GM10847 (cell line): ENCODE results near the gene TPRN.

Experiments
- POLR2A ChIP-seq: IDR thresholded peaks from 2 replicates; pipeline ENCODE4 v1.6.1; 2011; ENCODE audit not compliant: insufficient read length; ENCODE audit errors: extremely low read depth

TPRN gene

GRCh38 chr9:137168904-137169856, 31.4 kb downstream of the TPRN start:
- TF ChIP-seq POLR2A = no peak

GRCh38 chr9:137168573-137168903, 32.0 kb downstream of the TPRN start:
- no peak for TF ChIP-seq POLR2A

GRCh38 chr9:137167747-137168572, 32.6 kb downstream of the TPRN start:
- TF ChIP-seq POLR2A = no peak

- no peak for TF ChIP-seq POLR2A
Observed at GRCh38 chr9:137167277-137167746, 33.2 kb downstream of the TPRN start.

- no peak for TF ChIP-seq POLR2A
Observed at GRCh38 chr9:137166380-137167229, 33.9 kb downstream of the TPRN start.

- no peak for TF ChIP-seq POLR2A
Observed at GRCh38 chr9:137165250-137165836, 35.2 kb downstream of the TPRN start.

GRCh38 chr9:137164370-137165249, 35.9 kb downstream of the TPRN start:
- TF ChIP-seq POLR2A = no peak

GRCh38 chr9:137163805-137164204, 36.7 kb downstream of the TPRN start:
- no peak for TF ChIP-seq POLR2A

- no peak for TF ChIP-seq POLR2A
Observed at GRCh38 chr9:137163365-137163715, 37.2 kb downstream of the TPRN start.

- no peak for TF ChIP-seq POLR2A
Observed at GRCh38 chr9:137162505-137163364, 37.8 kb downstream of the TPRN start.

- no peak for TF ChIP-seq POLR2A
Observed at GRCh38 chr9:137161558-137162486, 38.7 kb downstream of the TPRN start.
